HG03520 (cell line): ENCODE measurements around the gene PNPLA8.
A peak's percentile ranks its signal among the peaks of the same experiment; 100 is the strongest.
"Not testable (repeated sequence)": the region's sequence is repeated elsewhere in the genome, so short reads cannot be mapped to it uniquely, and the experiment has no call there.

Experiments
- ATAC-seq: cut with Tn5 transposase; IDR thresholded peaks from one replicate; pipeline ENCODE4 v1.9.1; 2021; ENCODE audit warnings: mild to moderate bottlenecking, moderate library complexity; ENCODE audit not compliant: unreplicated experiment

Gene PNPLA8

GRCh38 chr7:108484137-108484536 is 41.8 kb downstream of the PNPLA8 start:
- no peak for ATAC-seq

GRCh38 chr7:108480311-108480710 is 45.6 kb downstream of the PNPLA8 start:
- no peak for ATAC-seq

- no peak for ATAC-seq
Observed at GRCh38 chr7:108479751-108480150, 46.2 kb downstream of the PNPLA8 start.

- no peak for ATAC-seq
Observed at GRCh38 chr7:108479118-108479517, 46.8 kb downstream of the PNPLA8 start.

GRCh38 chr7:108468246-108468645 is 57.7 kb downstream of the PNPLA8 start:
- ATAC-seq: no peak

- ATAC-seq: no peak
Observed at GRCh38 chr7:108467391-108467790, 58.5 kb downstream of the PNPLA8 start.

GRCh38 chr7:108466322-108466721 is 59.6 kb downstream of the PNPLA8 start:
- ATAC-seq: not testable (repeated sequence)

GRCh38 chr7:108464743-108465142 is 61.2 kb downstream of the PNPLA8 start:
- no peak for ATAC-seq

- ATAC-seq: no peak
Observed at GRCh38 chr7:108463613-108464012, 62.3 kb downstream of the PNPLA8 start.

- ATAC-seq: no peak
Observed at GRCh38 chr7:108461840-108462239, 64.1 kb downstream of the PNPLA8 start.

- no peak for ATAC-seq
Observed at GRCh38 chr7:108460964-108461363, 65.0 kb downstream of the PNPLA8 start.

GRCh38 chr7:108459922-108460551 is 65.9 kb downstream of the PNPLA8 start:
- ATAC-seq: peak; percentile 45

GRCh38 chr7:108457871-108458270 is 68.1 kb downstream of the PNPLA8 start:
- ATAC-seq: no peak

GRCh38 chr7:108456845-108457540 is 68.9 kb downstream of the PNPLA8 start:
- ATAC-seq: no peak

GRCh38 chr7:108455998-108456677 is 69.8 kb downstream of the PNPLA8 start, which contains the start of gene NRCAM:
Gene NRCAM (minus strand): TSS chr7:108456436. CDS start chr7:108240064, 216,372 bp downstream.
- peak; percentile 40 for ATAC-seq

GRCh38 chr7:108455551-108455997 is 70.4 kb downstream of the PNPLA8 start:
- ATAC-seq: peak; percentile 22

- ATAC-seq: no peak
Observed at GRCh38 chr7:108454674-108455550, 71.0 kb downstream of the PNPLA8 start.

GRCh38 chr7:108454317-108454673 is 71.6 kb downstream of the PNPLA8 start:
- no peak for ATAC-seq

- ATAC-seq: no peak
Observed at GRCh38 chr7:108453320-108453719, 72.6 kb downstream of the PNPLA8 start.

- ATAC-seq: no peak
Observed at GRCh38 chr7:108452707-108453106, 73.2 kb downstream of the PNPLA8 start.

- ATAC-seq: no peak
Observed at GRCh38 chr7:108451296-108451848, 74.6 kb downstream of the PNPLA8 start.
